Heart left ventricle (tissue), 16 donors: Measurements from ENCODE around the gene ZNF140. TPM values are rescaled to one million over a fixed set of nuclear protein-coding genes. Genes with fewer than 3 reads are reported as not detected.

Experiments used
- ATAC-seq, 4 donors: fragments of 200-7000 bp; cut with Tn5 transposase; one replicate each; pipeline ENCODE4 v1.9.1; 2020 to 2022; ENCODE audit warnings: moderate library complexity in 4 of 4, mild to moderate bottlenecking in 3 of 4, moderate number of reproducible peaks in 1 of 4
- DNase-seq, 5 donors: peaks; one replicate each; pipeline ENCODE4 v3.0.0-alpha.2; 2020
- H3K27ac ChIP-seq, 12 donors: fragments of 200-600 bp; sonication (generic) in 4 of 12; one replicate each; pipeline versions ENCODE4 v1.5.0 to v1.8.0; 2016 to 2022; ENCODE audit warnings: mild to moderate bottlenecking in 2 of 12
- H3K27me3 ChIP-seq, 9 donors: fragments of 200-600 bp; sonication (generic) in 2 of 9; one replicate each; pipeline versions ENCODE4 v1.5.1 to v1.8.0; 2016 to 2022; ENCODE audit warnings: mild to moderate bottlenecking in 3 of 9
- H3K36me3 ChIP-seq, 9 donors: fragments of 200-600 bp; sonication (generic) in 2 of 9; one replicate each; pipeline versions ENCODE4 v1.5.0 to v1.8.0; 2018 to 2022; ENCODE audit warnings: mild to moderate bottlenecking in 2 of 9
- H3K4me1 ChIP-seq, 12 donors: fragments of 200-600 bp; sonication (generic) in 4 of 12; one replicate each; pipeline versions ENCODE4 v1.5.0 to v1.8.0; 2016 to 2022; ENCODE audit warnings: mild to moderate bottlenecking in 3 of 12
- H3K4me3 ChIP-seq, 12 donors: fragments of 200-600 bp; sonication (generic) in 4 of 12; one replicate each; pipeline versions ENCODE4 v1.5.0 to v1.8.0; 2017 to 2022; ENCODE audit warnings: mild to moderate bottlenecking in 9 of 12, moderate library complexity in 4 of 12
- H3K9me3 ChIP-seq, 12 donors: fragments of 200-600 bp; sonication (generic) in 4 of 12; one replicate each; pipeline versions ENCODE4 v1.5.0 to v1.8.0; 2016 to 2022; ENCODE audit warnings: mild to moderate bottlenecking in 1 of 12
- POLR2A ChIP-seq, 2 donors: fragments of 450-650 bp; IDR thresholded peaks; one replicate each; pipeline ENCODE4 v1.6.1; 2017; ENCODE audit warnings: antibody characterized with exemption in 2 of 2, mild to moderate bottlenecking in 2 of 2, moderate library complexity in 2 of 2
- WGBS, 4 donors: extraction: QIAGEN DNeasy Blood & Tissue Kit in 2 of 4; methylation state at CpG; one replicate each; pipeline versions ENCODE4 v1.1.5 to v1.1.7; 2013 to 2018; 5-methylcytosine and 5-hydroxymethylcytosine counted together
- intact Hi-C, 10 donors: fragments of 100-400 bp; cut with DNase I; formaldehyde crosslinking; loops; one replicate each; pipeline versions ENCODE4 v1.11.1 to v1.14.2; 2022
- polyA plus RNA-seq, 2 donors: library from polyadenylated mRNA; stranded (reverse); fragments of 200-250 nt; gene quantifications; one replicate each; pipeline ENCODE4 v1.2.3, GENCODE V29; 2013
- total RNA-seq, 9 donors: library from RNA; depleted of rRNA in 2 of 9; stranded (reverse); fragments of >200 nt in 2 of 9; fragmentation: NEBNext Ultra II Directional in 3 of 9; extraction: Animal tissue kit (Norgen Biotek cat#: 25700) in 3 of 9; gene quantifications; one replicate each; pipeline versions ENCODE4 v1.1.0 to v1.2.4, GENCODE V29; 2016 to 2023
- TF ChIP-seq, protein P1 (sequence below), 12 donors: fragments of 200-600 bp; sonication (generic) in 4 of 12; IDR thresholded peaks; one replicate each; pipeline versions ENCODE4 v1.5.0 to v1.8.0; 2018 to 2022; ENCODE audit warnings: antibody characterized with exemption in 12 of 12, mild to moderate bottlenecking in 5 of 12
- donor health status: ischemic (EF 13 %, LVEDD 7.1; RV severe dilation, severe dysfunction).
- donor health status: healthy with polysubstance abuse.
- donor health status: DM: no; HTN: yes; CAD: no.
- donor health status: DM: no; HTN: no; CAD: no.
- donor health status: ischemic (EF 25% LVEDD 6.9; RV normal size, moderate dysfunction).
- donor health status: ischemic (EF 25% LVEDD 5.7; RV mildly dilated, moderate dysfunction).
- donor health status: healthy.
- donor health status: DM: yes; HTN: yes; CAD: no.
- donor health status: ischemic (EF 35%, LVEDD 5.7; RV mildly dilated, moderate dysfunction).
- donor health status: nonischemic (EF 11% LVEDD 7.7; RV severe dilation, severe dysfunction).
- donor health status: DM: yes; HTN: yes; CAD: no.
- donor health status: PGD.
- donor health status: ischemic (EF 29% LVEDD 5.4; RV normal size, mild dysfunction).
- donor health status: nonischemic (EF 23%, LVEDD 6.1; RV moderate dilation, normal function).

ZNF140 gene
- total and polyA plus RNA-seq, 11 donors, result 6.5 to 13.0 (median 8.7) TPM

- TF ChIP-seq, protein P1, sequence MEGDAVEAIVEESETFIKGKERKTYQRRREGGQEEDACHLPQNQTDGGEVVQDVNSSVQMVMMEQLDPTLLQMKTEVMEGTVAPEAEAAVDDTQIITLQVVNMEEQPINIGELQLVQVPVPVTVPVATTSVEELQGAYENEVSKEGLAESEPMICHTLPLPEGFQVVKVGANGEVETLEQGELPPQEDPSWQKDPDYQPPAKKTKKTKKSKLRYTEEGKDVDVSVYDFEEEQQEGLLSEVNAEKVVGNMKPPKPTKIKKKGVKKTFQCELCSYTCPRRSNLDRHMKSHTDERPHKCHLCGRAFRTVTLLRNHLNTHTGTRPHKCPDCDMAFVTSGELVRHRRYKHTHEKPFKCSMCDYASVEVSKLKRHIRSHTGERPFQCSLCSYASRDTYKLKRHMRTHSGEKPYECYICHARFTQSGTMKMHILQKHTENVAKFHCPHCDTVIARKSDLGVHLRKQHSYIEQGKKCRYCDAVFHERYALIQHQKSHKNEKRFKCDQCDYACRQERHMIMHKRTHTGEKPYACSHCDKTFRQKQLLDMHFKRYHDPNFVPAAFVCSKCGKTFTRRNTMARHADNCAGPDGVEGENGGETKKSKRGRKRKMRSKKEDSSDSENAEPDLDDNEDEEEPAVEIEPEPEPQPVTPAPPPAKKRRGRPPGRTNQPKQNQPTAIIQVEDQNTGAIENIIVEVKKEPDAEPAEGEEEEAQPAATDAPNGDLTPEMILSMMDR (IDR thresholded peaks at IDR 0.05), result no peak
- no peak for TF ChIP-seq POLR2A (IDR thresholded peaks at IDR 0.05)
- ATAC-seq (peak in 2 of 4 donors; percentile 3 to 28), DNase-seq (no peak)
- H3K27ac ChIP-seq, result peak overlapping the region; percentile 86 to 99 (median 94)
- peaks cover 0 to 53% (median 4%) of the 10 kb centered on the region in 9 donors for H3K36me3 ChIP-seq
- intact Hi-C loops, result loop anchor here in 9 of 10 donors (1.0 to 5.0 kb wide), 9 partner anchors 47 to 173 kb away; partner anchors contain the start of genes ZNF140 (in 8 of the 9), ZNF84 (in 4 of the 9), ZNF268 (in 3 of the 9) and ZNF26 (in 1 of the 9)
- H3K4me1 ChIP-seq, result peaks cover 0 to 16% (median 2%) of the 10 kb centered on the region in 12 donors
- WGBS, 4 donors, result 15 to 22% (median 19%) methylated on average over 20 to 26 of the region's 26 CpGs
- H3K4me3 ChIP-seq, result peak overlapping the region; percentile 50 to 92 (median 84)
- no peaks in the 10 kb centered on the region for H3K27me3 ChIP-seq
- H3K9me3 ChIP-seq, result peaks cover 0 to 75% (median 50%) of the 10 kb centered on the region in 12 donors
Observed at GRCh38 chr12:133129368-133130037, 48.8 kb downstream of the ZNF140 start.

DNA sequence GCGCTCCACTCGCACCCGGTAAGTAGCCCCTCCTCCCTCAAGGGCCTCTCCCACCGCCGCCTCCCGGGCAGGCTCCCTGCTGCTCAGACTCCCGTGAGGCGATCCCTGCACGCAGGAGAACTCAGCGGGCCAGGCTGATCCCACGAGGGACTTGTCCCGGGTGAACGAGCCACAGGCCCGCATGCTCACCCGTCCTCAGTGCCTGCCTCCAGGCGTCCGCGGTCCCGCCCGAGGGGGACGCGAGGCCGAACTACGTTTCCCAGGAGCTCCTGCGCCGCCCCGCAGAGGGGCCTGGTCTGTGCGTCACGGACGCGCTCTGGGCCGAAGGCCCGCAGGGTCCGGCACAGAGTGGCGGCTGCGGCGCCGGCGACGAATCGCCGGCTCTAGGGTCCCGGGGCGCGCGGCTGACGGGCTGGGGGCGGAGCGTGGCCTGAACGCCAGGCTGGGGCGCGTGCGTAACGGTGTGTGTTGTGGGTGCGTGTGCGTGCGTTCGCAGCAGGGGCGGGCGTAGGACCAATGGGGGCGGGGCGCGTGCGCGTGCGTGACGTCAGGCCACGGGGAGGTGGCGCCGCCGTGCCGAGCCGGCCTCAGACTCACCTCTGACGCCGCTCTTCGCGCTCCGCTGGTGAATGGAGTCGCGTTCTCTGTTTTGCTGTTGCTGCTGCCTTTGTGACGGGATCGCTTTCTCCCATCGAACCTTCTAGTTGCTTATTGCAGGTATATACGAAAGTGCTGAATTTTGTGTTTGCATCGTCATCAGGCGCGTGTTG, 49.5 kb downstream of the ZNF140 start, which contains the start of the genes ZNF10 and ZNF891:
ZNF10 (plus strand) TSS at position 590 of the 770 bp plus-strand sequence. CDS start 13,866 bp downstream, outside the sequence.
ZNF891 (minus strand) TSS at position 237 of the 770 bp plus-strand sequence. CDS start 8,356 bp downstream, outside the sequence.
- peaks cover 0 to 52% (median 7%) of the 10 kb centered on the region in 9 donors for H3K36me3 ChIP-seq
- TF ChIP-seq, protein P1 (IDR thresholded peaks at IDR 0.05), result no peak
- TF ChIP-seq POLR2A (IDR thresholded peaks at IDR 0.05), result peak; percentile 54 to 87
- intact Hi-C loops, result loop anchor here in 7 of 10 donors (1.0 to 5.0 kb wide), 8 partner anchors 49 to 173 kb away; partner anchors contain the start of genes ZNF140 (in 6 of the 7), ZNF84 (in 4 of the 7), ZNF268 (in 2 of the 7) and ZNF26 (in 1 of the 7)
- H3K27me3 ChIP-seq, result no peaks in the 10 kb centered on the region
- 0 to 1% (median 0%) methylated on average over 44 to 87 of the region's 87 CpGs for WGBS, 4 donors
- ATAC-seq, result peak; percentile 97 to 99 (median 98)
- peak within 1 kb of the TSS; percentile 50 to 92 (median 84) for H3K4me3 ChIP-seq
- peak within 1 kb of the TSS; percentile 86 to 99 (median 94) for H3K27ac ChIP-seq
- peaks cover 0 to 16% (median 2%) of the 10 kb centered on the region in 12 donors for H3K4me1 ChIP-seq
- DNase-seq, result peak; percentile 97 to 98 (median 97)
- H3K9me3 ChIP-seq, result peaks cover 0 to 75% (median 50%) of the 10 kb centered on the region in 12 donors

- 0 to 1% (median 0%) methylated on average over 17 of the region's 17 CpGs for WGBS, 4 donors
- no peak for TF ChIP-seq POLR2A (IDR thresholded peaks at IDR 0.05)
- TF ChIP-seq, protein P1 (IDR thresholded peaks at IDR 0.05), result no peak
- DNase-seq, result peak; percentile 29 to 64 (median 48)
- Histone ChIP-seq H3K36me3 (peaks cover 0 to 52% (median 12%) of the 10 kb centered on the region in 9 donors), H3K27me3 (no peaks in the 10 kb centered on the region), H3K27ac (peak overlapping the region; percentile 86 to 99 (median 94)), H3K9me3 (peaks cover 0 to 75% (median 50%) of the 10 kb centered on the region in 12 donors), H3K4me3 (peak overlapping the region; percentile 50 to 92 (median 84)), H3K4me1 (peaks cover 0 to 16% (median 2%) of the 10 kb centered on the region in 12 donors)
- intact Hi-C loops, result loop anchor here in 7 of 10 donors (1.0 to 5.0 kb wide), 8 partner anchors 50 to 174 kb away; partner anchors contain the start of genes ZNF140 (in 6 of the 7), ZNF84 (in 4 of the 7), ZNF268 (in 2 of the 7) and ZNF26 (in 1 of the 7)
- ATAC-seq, result peak in 2 of 4 donors; percentile 18 to 21
Observed at GRCh38 chr12:133130808-133131128, 50.0 kb downstream of the ZNF140 start.
